Measurements from ENCODE around the gene TBC1D21.

Gene TBC1D21

GRCh38 chr15:73910522-73911303 lies 37.3 kb downstream of the TBC1D21 start:
- DNase-seq: no peak

- DNase-seq: no peak
Measured at GRCh38 chr15:73912030-73912596, 38.7 kb downstream of the TBC1D21 start.

GRCh38 chr15:73914145-73914544 lies 40.8 kb downstream of the TBC1D21 start:
- DNase-seq: no peak

GRCh38 chr15:73915082-73915481 lies 41.7 kb downstream of the TBC1D21 start:
- no peak for DNase-seq

- DNase-seq: no peak
Measured at GRCh38 chr15:73918784-73919183, 45.4 kb downstream of the TBC1D21 start.

- no peak for DNase-seq
Measured at GRCh38 chr15:73919706-73920105, 46.3 kb downstream of the TBC1D21 start.

- no peak for DNase-seq
Measured at GRCh38 chr15:73921254-73921925, 48.0 kb downstream of the TBC1D21 start.

GRCh38 chr15:73922186-73923151 lies 49.1 kb downstream of the TBC1D21 start:
- no peak for DNase-seq

- no peak for DNase-seq
Measured at GRCh38 chr15:73923156-73923487, 49.8 kb downstream of the TBC1D21 start.

- DNase-seq: no peak
Measured at GRCh38 chr15:73923488-73924164, 50.3 kb downstream of the TBC1D21 start.

GRCh38 chr15:73924171-73924921 lies 51.0 kb downstream of the TBC1D21 start:
- DNase-seq: no peak

GRCh38 chr15:73925848-73926218 lies 52.5 kb downstream of the TBC1D21 start:
- no peak for DNase-seq

GRCh38 chr15:73926219-73927002 lies 53.0 kb downstream of the TBC1D21 start, which contains the start of gene LOXL1:
Gene LOXL1 (plus strand): TSS chr15:73926462. CDS start chr15:73926784, 322 bp downstream.
- DNase-seq: no peak

GRCh38 chr15:73927003-73927475 lies 53.7 kb downstream of the TBC1D21 start:
- no peak for DNase-seq

GRCh38 chr15:73927476-73928240 lies 54.3 kb downstream of the TBC1D21 start:
- DNase-seq: peak; percentile 68

- no peak for DNase-seq
Measured at GRCh38 chr15:73928241-73928579, 54.8 kb downstream of the TBC1D21 start.

- DNase-seq: no peak
Measured at GRCh38 chr15:73928971-73929627, 55.7 kb downstream of the TBC1D21 start.

GRCh38 chr15:73930371-73930770 lies 57.0 kb downstream of the TBC1D21 start:
- no peak for DNase-seq

GRCh38 chr15:73930790-73931281 lies 57.5 kb downstream of the TBC1D21 start:
- no peak for DNase-seq
